ENCODE results near the gene GLYATL3.

DNA sequence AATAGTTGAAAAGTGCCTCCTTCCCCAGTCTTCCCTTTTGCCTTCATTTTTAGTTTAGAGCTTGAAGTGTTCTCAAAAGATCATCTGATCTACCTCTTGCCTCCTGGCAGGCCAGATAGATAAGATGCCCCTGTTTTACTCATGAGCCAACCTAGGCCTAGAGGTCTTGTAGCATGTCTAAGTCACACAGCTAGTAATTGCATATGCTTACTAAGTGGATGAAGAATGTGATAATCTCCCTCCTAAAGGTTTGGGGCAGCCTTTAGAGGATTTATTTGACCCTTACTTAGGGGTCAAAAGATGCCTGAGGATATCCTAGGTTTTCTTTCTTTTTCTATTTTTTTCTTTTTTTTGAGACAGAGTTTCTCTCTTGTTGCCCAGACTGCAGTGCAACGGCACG is 52.9 kb downstream of the GLYATL3 start:
- TF ChIP-seq POLR2A (IDR thresholded peaks at IDR 0.05; ENCODE audit: low read depth, low read length) (no peak), TAF1 (IDR thresholded peaks at IDR 0.05; ENCODE audit: low read depth, low read length) (no peak)

Measured in GM12891 (cell line).